Breast epithelium (tissue), 4 donors: Measurements from ENCODE around the gene SMYD1. TPM values are rescaled to one million over a fixed set of nuclear protein-coding genes. Genes with fewer than 3 reads are reported as not detected.

ENCODE experiments used
- DNase-seq, 2 donors: peaks; one replicate each; pipeline ENCODE4 v3.0.0-alpha.2; 2019; ENCODE audit warnings: low spot score in 2 of 2
- H3K27ac ChIP-seq, 2 donors: fragments of 200-600 bp; sonication (generic) in 1 of 2; one replicate each; pipeline ENCODE4 v1.5.1; 2016 to 2019; ENCODE audit warnings: mild to moderate bottlenecking in 1 of 2
- H3K27me3 ChIP-seq, 2 donors: fragments of 200-600 bp; sonication (generic) in 1 of 2; one replicate each; pipeline versions ENCODE4 v1.5.1 to v1.6.0; 2017 to 2019; ENCODE audit warnings: control low read depth in 1 of 2, mild to moderate bottlenecking in 1 of 2
- H3K36me3 ChIP-seq: fragments of 200-600 bp; one replicate; pipeline ENCODE4 v1.5.1; 2019
- H3K4me1 ChIP-seq, 2 donors: fragments of 200-600 bp; sonication (generic); one replicate each; pipeline ENCODE4 v1.5.1; 2016 to 2019; ENCODE audit warnings: control low read depth in 1 of 2
- H3K4me3 ChIP-seq, 3 donors: fragments of 200-600 bp; sonication (generic); 1 replicate in 2 of 3; 2 replicates in 1 of 3; pipeline ENCODE4 v1.5.1; 2016 to 2019; ENCODE audit warnings: mild to moderate bottlenecking in 3 of 3, moderate library complexity in 2 of 3
- H3K9me3 ChIP-seq, 2 donors: fragments of 200-600 bp; sonication (generic) in 1 of 2; one replicate each; pipeline ENCODE4 v1.5.1; 2016 to 2019; ENCODE audit warnings: control low read depth in 1 of 2
- CTCF ChIP-seq, 3 donors: fragments of 450-650 bp; IDR thresholded peaks; one replicate each; pipeline ENCODE4 v1.5.1; 2016 to 2017; ENCODE audit warnings: antibody characterized with exemption in 3 of 3, mild to moderate bottlenecking in 3 of 3, moderate library complexity in 3 of 3
- POLR2A ChIP-seq: fragments of 450-650 bp; IDR thresholded peaks from one replicate; pipeline ENCODE4 v1.6.1; 2016; ENCODE audit warnings: antibody characterized with exemption, mild to moderate bottlenecking, moderate library complexity
- POLR2AphosphoS5 ChIP-seq, 3 donors: sonication (generic); formaldehyde crosslinking; IDR thresholded peaks; one replicate each; pipeline ENCODE4 v1.6.1; 2017; ENCODE audit warnings: antibody characterized with exemption in 3 of 3
- intact Hi-C: fragments of 100-400 bp; cut with DNase I; formaldehyde crosslinking; loops from one replicate; pipeline ENCODE4 v1.15.1; 2023; ENCODE audit warnings: low total_unique reads
- total RNA-seq, 3 donors: library from RNA; depleted of rRNA; stranded (reverse); fragments of >200 nt; gene quantifications; one replicate each; pipeline ENCODE4 v1.1.0, GENCODE V29; 2016

SMYD1 gene
- total RNA-seq, 3 donors from 2014 or later, result 0.29 to 3.3 TPM; not detected in 1

DNA sequence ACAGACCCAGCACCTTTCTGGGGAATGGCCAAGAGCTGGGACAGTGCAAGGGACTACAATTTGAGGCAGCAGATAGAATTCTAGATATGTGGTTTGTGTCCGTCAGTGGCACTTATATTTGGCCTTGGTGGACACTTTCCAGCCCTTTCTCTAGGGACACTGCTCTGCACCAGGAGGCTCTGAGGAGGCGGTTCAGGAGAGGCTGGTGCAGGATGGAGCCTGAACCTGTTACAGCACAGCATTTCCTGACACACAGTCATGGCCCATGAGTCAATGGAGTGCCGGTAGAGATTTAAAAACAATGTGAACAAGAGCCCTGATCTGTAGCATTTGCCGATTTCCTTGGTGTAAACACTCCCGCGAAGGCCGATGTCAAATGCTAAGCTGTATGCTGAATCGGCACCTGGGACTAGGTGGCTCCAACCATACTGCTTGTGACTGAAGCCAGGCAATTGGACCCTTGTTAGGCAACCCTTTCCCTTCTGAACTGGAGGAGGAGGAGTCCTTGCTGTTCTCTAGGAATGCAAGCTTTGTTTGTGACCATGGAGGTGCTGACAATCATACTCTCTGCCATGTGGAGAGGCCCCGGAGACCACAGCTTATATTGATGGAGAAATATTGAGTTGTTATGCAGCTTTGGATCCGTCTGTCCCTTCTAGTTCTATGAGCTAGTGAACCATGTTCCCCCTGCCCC is 48.3 kb downstream of the SMYD1 start:
- DNase-seq, result no peak
- Histone ChIP-seq H3K9me3 (no peaks in the 10 kb centered on the region), H3K27ac (no peak overlapping the region), H3K4me3 (no peak overlapping the region), H3K27me3 (no peaks in the 10 kb centered on the region), H3K4me1 (no peaks in the 10 kb centered on the region), H3K36me3 (no peaks in the 10 kb centered on the region)
- TF ChIP-seq POLR2AphosphoS5 (IDR thresholded peaks at IDR 0.05), result no peak
- TF ChIP-seq CTCF (IDR thresholded peaks at IDR 0.05), result no peak
- no peak for TF ChIP-seq POLR2A
- intact Hi-C loops, result no loop called here

DNA sequence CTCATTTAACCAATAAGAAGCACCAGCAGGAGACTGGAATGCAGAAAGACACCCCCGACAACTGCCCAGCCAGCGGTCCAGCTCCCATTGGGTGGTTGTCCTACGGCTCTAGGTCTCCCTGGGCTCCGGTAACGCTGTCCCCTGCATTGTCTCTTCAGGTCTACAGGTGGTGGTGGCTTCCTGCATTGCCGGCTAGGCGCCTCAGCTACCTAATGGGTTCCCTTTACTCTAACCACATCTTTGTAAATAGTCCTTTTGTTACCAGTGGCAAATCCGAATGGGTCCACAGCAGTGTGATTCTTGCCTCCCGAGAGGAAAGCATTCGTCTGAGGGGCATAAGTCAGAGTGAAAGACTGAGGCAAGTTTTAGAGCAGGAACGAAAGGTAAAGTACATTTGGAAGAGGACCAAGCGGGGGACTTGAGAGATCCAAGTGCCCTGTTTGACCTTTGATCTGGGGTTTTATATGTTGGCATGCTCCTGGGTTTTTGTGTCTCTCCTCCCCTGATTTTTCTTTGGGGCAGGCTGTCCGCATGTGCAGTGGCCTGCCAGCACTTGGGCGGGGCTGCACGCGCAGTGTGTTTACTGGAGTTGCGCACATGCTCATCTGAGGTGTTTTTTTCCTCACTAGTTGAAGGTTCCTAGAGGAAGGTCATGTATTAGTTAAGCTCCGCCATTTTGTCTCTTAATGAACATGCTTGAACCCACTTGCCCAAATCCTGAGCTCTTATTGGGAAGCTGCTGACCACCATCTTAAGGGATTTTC is 49.2 kb downstream of the SMYD1 start:
- Histone ChIP-seq H3K36me3 (no peaks in the 10 kb centered on the region), H3K9me3 (no peaks in the 10 kb centered on the region), H3K27me3 (no peaks in the 10 kb centered on the region), H3K4me1 (no peaks in the 10 kb centered on the region), H3K4me3 (no peak overlapping the region), H3K27ac (no peak overlapping the region)
- intact Hi-C loops, result no loop called here
- DNase-seq, result no peak
- no peak for TF ChIP-seq CTCF (IDR thresholded peaks at IDR 0.05)
- TF ChIP-seq POLR2A, result no peak
- no peak for TF ChIP-seq POLR2AphosphoS5 (IDR thresholded peaks at IDR 0.05)

- no peak for TF ChIP-seq POLR2AphosphoS5 (IDR thresholded peaks at IDR 0.05)
- no peak for TF ChIP-seq POLR2A
- TF ChIP-seq CTCF (IDR thresholded peaks at IDR 0.05), result no peak
- no peak for DNase-seq
- intact Hi-C loops, result no loop called here
These were observed 50.3 kb downstream of the SMYD1 start for GRCh38 chr2:88117973-88118372.

DNA sequence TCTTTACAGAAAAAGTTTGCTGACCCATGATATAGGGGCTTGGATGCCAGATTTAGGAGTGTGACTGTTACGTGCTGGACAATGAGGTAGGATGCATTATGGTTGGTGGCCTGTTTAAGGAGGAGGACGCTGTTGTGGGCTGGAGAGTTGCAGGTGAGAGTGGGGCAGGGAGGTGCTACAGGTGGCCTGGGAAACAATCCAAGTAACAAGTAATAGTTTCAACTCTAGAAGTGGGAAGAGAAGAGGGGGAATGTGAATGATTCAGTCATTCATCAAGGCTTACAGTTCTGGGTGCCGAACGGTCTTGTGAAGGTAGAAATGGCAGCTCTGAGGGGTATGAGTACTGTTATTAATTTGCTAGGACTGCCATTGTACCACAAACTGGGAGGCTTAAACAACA is 54.1 kb downstream of the SMYD1 start:
- Histone ChIP-seq H3K4me3 (no peak overlapping the region), H3K9me3 (no peaks in the 10 kb centered on the region), H3K27ac (no peak overlapping the region), H3K36me3 (no peaks in the 10 kb centered on the region), H3K27me3 (no peaks in the 10 kb centered on the region), H3K4me1 (no peaks in the 10 kb centered on the region)
- TF ChIP-seq POLR2AphosphoS5 (IDR thresholded peaks at IDR 0.05) (no peak), CTCF (IDR thresholded peaks at IDR 0.05) (no peak), POLR2A (no peak)
- intact Hi-C loops, result no loop called here
- DNase-seq, result no peak

More at GRCh38 chr2:88117973-88118372, 50.3 kb downstream of the SMYD1 start:
- Histone ChIP-seq H3K27me3 (no peaks in the 10 kb centered on the region), H3K4me3 (no peak overlapping the region), H3K27ac (no peak overlapping the region), H3K4me1 (no peaks in the 10 kb centered on the region), H3K36me3 (no peaks in the 10 kb centered on the region), H3K9me3 (no peaks in the 10 kb centered on the region)

DNA sequence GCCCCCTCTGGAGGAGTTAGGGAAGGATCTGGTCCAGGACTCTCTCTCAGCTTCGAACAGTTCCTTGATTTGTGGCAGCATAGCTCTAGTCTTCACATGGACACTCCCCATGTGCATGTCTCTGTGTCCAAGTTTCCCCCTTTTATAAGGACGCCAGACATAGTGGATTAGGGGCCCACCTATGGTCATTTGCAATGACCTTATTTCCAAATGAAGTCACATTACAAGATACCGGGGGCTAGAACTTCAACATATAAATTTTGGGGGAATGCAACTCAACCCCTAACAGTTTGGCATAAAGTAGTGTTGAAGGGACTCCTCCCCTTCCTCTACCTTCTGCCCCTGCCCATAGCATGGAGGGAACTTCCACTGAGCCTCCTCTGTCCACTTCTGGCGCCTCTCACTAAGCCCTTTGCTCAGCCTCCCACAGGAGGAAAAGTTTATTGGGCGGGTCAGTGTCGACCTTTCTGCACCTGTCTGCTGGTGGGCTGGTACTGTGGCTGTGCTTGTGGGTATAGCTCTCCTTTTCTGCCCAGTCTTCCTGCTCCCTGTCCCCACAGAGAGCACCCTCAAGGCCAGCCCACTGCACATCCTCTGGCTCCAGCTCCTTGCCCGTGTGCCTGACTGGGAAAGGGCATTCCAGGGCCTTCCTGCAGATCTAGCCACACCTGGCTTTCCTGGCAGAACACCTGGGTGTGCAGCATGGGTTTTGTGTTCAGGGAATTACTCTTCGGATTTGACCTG is 54.7 kb downstream of the SMYD1 start:
- TF ChIP-seq CTCF (IDR thresholded peaks at IDR 0.05) (no peak), POLR2A (no peak), POLR2AphosphoS5 (IDR thresholded peaks at IDR 0.05) (no peak)
- no peak overlapping the region for H3K4me3 ChIP-seq
- intact Hi-C loops, result no loop called here

More for the DNA sequence above, 54.7 kb downstream of the SMYD1 start:
- Histone ChIP-seq H3K4me1 (no peaks in the 10 kb centered on the region), H3K27me3 (no peaks in the 10 kb centered on the region), H3K36me3 (no peaks in the 10 kb centered on the region), H3K9me3 (no peaks in the 10 kb centered on the region), H3K27ac (no peak overlapping the region)
- no peak for DNase-seq
